ENCODE results near the gene CTNND2. TPM values are rescaled to one million over a fixed set of nuclear protein-coding genes. Genes with fewer than 3 reads are reported as not detected.

CTNND2 gene
- total RNA-seq, 1 experiment from 2014 or later: not detected

DNA sequence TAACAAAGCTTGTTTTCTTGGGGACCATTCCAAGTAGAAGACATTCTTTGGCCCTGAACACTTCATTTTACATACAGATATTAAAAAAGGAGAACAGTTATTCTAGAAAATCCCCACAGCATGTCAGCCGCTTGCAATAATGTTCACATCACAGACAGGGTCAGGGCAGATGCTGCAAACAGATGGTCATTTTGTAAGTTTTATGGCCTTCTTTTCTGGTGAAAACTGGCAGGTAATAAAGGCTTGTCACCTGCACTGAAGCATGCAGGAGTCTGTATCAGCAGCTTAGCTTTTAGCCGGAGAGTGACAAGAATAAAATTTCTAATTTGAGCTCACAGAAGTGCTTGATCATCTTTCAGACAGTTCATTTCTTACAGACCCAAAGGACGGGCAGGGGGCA is 922.3 kb downstream of the CTNND2 start:
- no peak overlapping the region for H3K4me3 ChIP-seq (ENCODE audit: low read depth, low read length, poor library complexity, severe bottlenecking)
- no peak overlapping the region for H3K27ac ChIP-seq (ENCODE audit: low read depth, low read length, poor library complexity, severe bottlenecking)
- no TSS peak for BruUV-seq (replicated peaks)
- no peak for DNase-seq (ENCODE audit: low spot score)
- TF ChIP-seq EZH2 (IDR thresholded peaks at IDR 0.05; ENCODE audit: borderline replicate concordance, low read depth, low read length, poor library complexity, severe bottlenecking): no peak
- TF ChIP-seq, protein P1, sequence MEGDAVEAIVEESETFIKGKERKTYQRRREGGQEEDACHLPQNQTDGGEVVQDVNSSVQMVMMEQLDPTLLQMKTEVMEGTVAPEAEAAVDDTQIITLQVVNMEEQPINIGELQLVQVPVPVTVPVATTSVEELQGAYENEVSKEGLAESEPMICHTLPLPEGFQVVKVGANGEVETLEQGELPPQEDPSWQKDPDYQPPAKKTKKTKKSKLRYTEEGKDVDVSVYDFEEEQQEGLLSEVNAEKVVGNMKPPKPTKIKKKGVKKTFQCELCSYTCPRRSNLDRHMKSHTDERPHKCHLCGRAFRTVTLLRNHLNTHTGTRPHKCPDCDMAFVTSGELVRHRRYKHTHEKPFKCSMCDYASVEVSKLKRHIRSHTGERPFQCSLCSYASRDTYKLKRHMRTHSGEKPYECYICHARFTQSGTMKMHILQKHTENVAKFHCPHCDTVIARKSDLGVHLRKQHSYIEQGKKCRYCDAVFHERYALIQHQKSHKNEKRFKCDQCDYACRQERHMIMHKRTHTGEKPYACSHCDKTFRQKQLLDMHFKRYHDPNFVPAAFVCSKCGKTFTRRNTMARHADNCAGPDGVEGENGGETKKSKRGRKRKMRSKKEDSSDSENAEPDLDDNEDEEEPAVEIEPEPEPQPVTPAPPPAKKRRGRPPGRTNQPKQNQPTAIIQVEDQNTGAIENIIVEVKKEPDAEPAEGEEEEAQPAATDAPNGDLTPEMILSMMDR (conservative IDR thresholded peaks at IDR 0.05; ENCODE audit: low read depth, low read length): no peak
- H3K36me3 ChIP-seq (ENCODE audit: insufficient read depth, low read length, poor library complexity, severe bottlenecking): no peaks in the 10 kb centered on the region
- no peaks in the 10 kb centered on the region for H3K4me1 ChIP-seq (ENCODE audit: insufficient read depth, low read length, poor library complexity, severe bottlenecking)
- POLR2A ChIA-PET (ENCODE audit: low non-redundant PET): no interaction called here
- H3K27me3 ChIP-seq (replicated peaks; ENCODE audit: insufficient read depth, low read depth, low read length, poor library complexity): no peaks in the 10 kb centered on the region
- intact Hi-C loops (cut with micrococcal nuclease; ENCODE audit: unreplicated experiment): loop anchor here (10.0 kb wide), 1 partner anchor 287 kb away; no protein-coding TSS in a partner anchor
- CTCF ChIA-PET: no interaction called here
- no peaks in the 10 kb centered on the region for H3K9me3 ChIP-seq (ENCODE audit: low read depth, low read length, poor library complexity, severe bottlenecking)

DNA sequence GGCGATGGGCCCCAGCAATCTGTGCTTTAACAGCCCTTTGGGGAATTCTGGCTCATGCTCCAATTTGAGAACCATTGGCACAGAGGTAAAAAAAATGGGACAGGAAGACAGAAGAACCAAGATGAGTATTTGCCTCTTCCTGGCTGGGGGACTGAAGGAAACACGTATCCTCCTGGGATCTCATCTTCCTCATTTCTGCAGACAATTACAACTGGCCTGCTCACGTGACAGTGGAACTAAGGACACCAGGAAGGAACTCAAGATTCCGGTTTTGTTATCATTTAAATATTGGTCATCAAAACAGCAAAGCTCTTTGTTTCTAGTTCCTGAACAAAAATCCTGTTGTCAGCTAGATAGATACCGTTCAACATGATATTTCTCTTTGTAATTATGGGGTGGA is 927.2 kb downstream of the CTNND2 start:
- BruUV-seq (replicated peaks): no TSS peak
- DNase-seq (ENCODE audit: low spot score): no peak
- CTCF ChIA-PET: no interaction called here
- Histone ChIP-seq H3K27ac (ENCODE audit: low read depth, low read length, poor library complexity, severe bottlenecking) (no peak overlapping the region), H3K9me3 (ENCODE audit: low read depth, low read length, poor library complexity, severe bottlenecking) (no peaks in the 10 kb centered on the region), H3K27me3 (replicated peaks; ENCODE audit: insufficient read depth, low read depth, low read length, poor library complexity) (no peaks in the 10 kb centered on the region), H3K4me1 (ENCODE audit: insufficient read depth, low read length, poor library complexity, severe bottlenecking) (no peaks in the 10 kb centered on the region), H3K36me3 (ENCODE audit: insufficient read depth, low read length, poor library complexity, severe bottlenecking) (no peaks in the 10 kb centered on the region), H3K4me3 (ENCODE audit: low read depth, low read length, poor library complexity, severe bottlenecking) (no peak overlapping the region)
- TF ChIP-seq, protein P1 (conservative IDR thresholded peaks at IDR 0.05; ENCODE audit: low read depth, low read length): no peak
- no peak for TF ChIP-seq EZH2 (IDR thresholded peaks at IDR 0.05; ENCODE audit: borderline replicate concordance, low read depth, low read length, poor library complexity, severe bottlenecking)
- intact Hi-C loops (cut with micrococcal nuclease; ENCODE audit: unreplicated experiment): no loop called here
- POLR2A ChIA-PET (ENCODE audit: low non-redundant PET): no interaction called here

DNA sequence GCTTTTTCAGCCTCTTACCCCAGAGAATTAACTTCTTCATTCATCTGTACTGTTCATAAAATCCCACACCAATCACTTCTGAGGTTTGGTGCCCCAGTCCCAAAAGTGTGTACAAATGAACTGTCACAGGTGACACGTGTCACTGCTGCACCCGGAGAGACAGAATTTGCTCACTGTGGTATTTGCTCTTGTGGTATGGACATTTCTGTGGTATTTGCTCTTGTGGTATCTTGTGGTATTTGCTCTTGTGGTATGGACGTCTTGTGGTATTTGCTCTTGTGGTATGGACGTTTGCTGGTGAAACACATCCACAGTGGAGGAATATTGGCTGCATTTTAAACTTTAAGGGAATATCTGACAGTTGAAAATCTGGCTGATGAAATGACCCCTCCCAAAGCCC is 928.3 kb downstream of the CTNND2 start:
- no TSS peak for BruUV-seq (replicated peaks)
- intact Hi-C loops (cut with micrococcal nuclease; ENCODE audit: unreplicated experiment): no loop called here
- no peaks in the 10 kb centered on the region for H3K36me3 ChIP-seq (ENCODE audit: insufficient read depth, low read length, poor library complexity, severe bottlenecking)
- no peaks in the 10 kb centered on the region for H3K4me1 ChIP-seq (ENCODE audit: insufficient read depth, low read length, poor library complexity, severe bottlenecking)
- H3K27ac ChIP-seq (ENCODE audit: low read depth, low read length, poor library complexity, severe bottlenecking): no peak overlapping the region
- POLR2A ChIA-PET (ENCODE audit: low non-redundant PET): no interaction called here
- no peak for TF ChIP-seq EZH2 (IDR thresholded peaks at IDR 0.05; ENCODE audit: borderline replicate concordance, low read depth, low read length, poor library complexity, severe bottlenecking)
- TF ChIP-seq, protein P1 (conservative IDR thresholded peaks at IDR 0.05; ENCODE audit: low read depth, low read length): no peak
- H3K9me3 ChIP-seq (ENCODE audit: low read depth, low read length, poor library complexity, severe bottlenecking): no peaks in the 10 kb centered on the region
- CTCF ChIA-PET: no interaction called here
- DNase-seq (ENCODE audit: low spot score): no peak
- no peak overlapping the region for H3K4me3 ChIP-seq (ENCODE audit: low read depth, low read length, poor library complexity, severe bottlenecking)
- H3K27me3 ChIP-seq (replicated peaks; ENCODE audit: insufficient read depth, low read depth, low read length, poor library complexity): no peaks in the 10 kb centered on the region

Data from A673 (cell line).